Natural killer cell (primary cell): Measurements from ENCODE around the gene PPP1R15B. TPM values are rescaled to one million over a fixed set of nuclear protein-coding genes. Genes with fewer than 3 reads are reported as not detected.
A peak's percentile ranks its signal among the peaks of the same experiment; 100 is the strongest.

Experiments used
- ATAC-seq, 3 donors: fragments of 150-1000 bp in 2 of 3; fragments of 200-7000 bp in 1 of 3; cut with Tn5 transposase; 1 replicate in 1 of 3; 2 replicates in 2 of 3; pipeline ENCODE4 v1.10.0; 2021; ENCODE audit warnings: mild to moderate bottlenecking in 2 of 3, moderate library complexity in 2 of 3
- DNase-seq, 2 donors: peaks; one replicate each; pipeline versions ENCODE4 v3.0.0 to v3.0.0-alpha.2; 2013 to 2021; ENCODE audit warnings: mixed read lengths in 1 of 2
- H3K27ac ChIP-seq: one replicate; pipeline ENCODE4 v1.5.1; 2013; ENCODE audit warnings: mild to moderate bottlenecking, low read length
- H3K27me3 ChIP-seq: one replicate; pipeline ENCODE4 v1.6.1; 2013; ENCODE audit warnings: low read length; ENCODE audit not compliant: control insufficient read depth, insufficient read depth
- H3K36me3 ChIP-seq: one replicate; pipeline ENCODE4 v1.6.1; 2013; ENCODE audit warnings: low read length; ENCODE audit not compliant: control insufficient read depth, insufficient read depth
- H3K4me1 ChIP-seq: one replicate; pipeline ENCODE4 v1.6.1; 2013; ENCODE audit warnings: low read length; ENCODE audit not compliant: control insufficient read depth, insufficient read depth
- H3K4me3 ChIP-seq: one replicate; pipeline ENCODE4 v1.5.1; 2013; ENCODE audit warnings: low read length
- H3K9me3 ChIP-seq: one replicate; pipeline ENCODE4 v1.6.1; 2013; ENCODE audit warnings: low read length; ENCODE audit not compliant: control insufficient read depth, insufficient read depth
- H3K27ac Mint-ChIP-seq, 2 donors: one replicate each; pipeline ENCODE4 v1.8.0; 2022; ENCODE audit warnings: mild to moderate bottlenecking in 2 of 2, mixed read lengths in 2 of 2, moderate library complexity in 1 of 2
- H3K27me3 Mint-ChIP-seq, 2 donors: one replicate each; pipeline ENCODE4 v1.8.0; 2022; ENCODE audit warnings: low read depth in 2 of 2, mixed read lengths in 2 of 2
- H3K36me3 Mint-ChIP-seq: one replicate; pipeline ENCODE4 v1.8.0; 2022; ENCODE audit warnings: mixed read lengths
- H3K4me1 Mint-ChIP-seq, 2 donors: one replicate each; pipeline ENCODE4 v1.8.0; 2022; ENCODE audit warnings: mixed read lengths in 2 of 2
- H3K4me3 Mint-ChIP-seq: one replicate; pipeline ENCODE4 v1.8.0; 2022; ENCODE audit warnings: mild to moderate bottlenecking, moderate library complexity, mixed read lengths
- H3K9me3 Mint-ChIP-seq, 2 donors: one replicate each; pipeline ENCODE4 v1.8.0; 2022; ENCODE audit warnings: mixed read lengths in 2 of 2
- CTCF ChIP-seq: fragments of 200-600 bp; IDR thresholded peaks from one replicate; pipeline ENCODE4 v1.8.0; 2022; ENCODE audit warnings: antibody characterized with exemption
- WGBS: methylation state at CpG from one replicate; pipeline ENCODE4 v1.1.7; 2013; ENCODE audit warnings: missing lambda C conversion rate; ENCODE audit not compliant: insufficient coverage; 5-methylcytosine and 5-hydroxymethylcytosine counted together
- intact Hi-C: fragments of 100-400 bp; cut with micrococcal nuclease; formaldehyde crosslinking; loops from one replicate; pipeline ENCODE4 v1.14.2; 2022
- total RNA-seq, 4 donors: library from RNA; stranded (reverse); fragments of 120-200 nt in 1 of 4; gene quantifications; one replicate each; pipeline versions ENCODE4 v1.2.3 to v1.2.4, GENCODE V29; 2013 to 2022

PPP1R15B gene
- total RNA-seq, 3 donors from 2014 or later (not counting 1 experiment from before 2014, with no cell fraction given) = 174 to 236 (median 222) TPM

DNA sequence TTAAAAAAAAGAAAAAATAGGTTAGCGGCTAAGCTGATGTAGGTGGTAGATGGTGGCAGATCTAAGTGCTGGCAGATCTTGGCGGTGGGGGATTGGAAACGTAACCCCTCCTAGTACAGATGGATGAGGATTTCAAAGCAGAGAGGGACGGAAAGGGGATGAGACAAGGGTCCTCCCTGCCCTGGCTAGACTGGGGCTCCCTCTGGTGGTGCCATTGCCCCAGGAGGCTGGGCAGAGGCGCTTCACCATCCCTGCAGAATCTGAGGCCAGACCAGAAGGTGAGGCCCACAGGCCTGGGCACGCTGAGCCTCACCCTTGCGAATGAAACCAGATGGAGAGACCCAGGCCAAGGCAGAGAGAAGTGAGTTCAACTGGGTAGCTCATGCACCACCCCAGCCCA, 44.9 kb downstream of the PPP1R15B start:
- H3K36me3 Mint-ChIP-seq = no peaks in the 10 kb centered on the region
- Histone ChIP-seq H3K4me3 (no peak overlapping the region), H3K4me1 (peaks cover 14% of the 10 kb centered on the region), H3K36me3 (no peaks in the 10 kb centered on the region), H3K9me3 (no peaks in the 10 kb centered on the region), H3K27ac (no peak overlapping the region), H3K27me3 (no peaks in the 10 kb centered on the region)
- H3K27me3 Mint-ChIP-seq = peaks cover 0 to 2% of the 10 kb centered on the region in 2 donors
- no peak for ATAC-seq
- H3K4me1 Mint-ChIP-seq = peaks cover 14 to 20% of the 10 kb centered on the region in 2 donors
- TF ChIP-seq CTCF = no peak
- no peak overlapping the region for H3K4me3 Mint-ChIP-seq
- H3K9me3 Mint-ChIP-seq = no peaks in the 10 kb centered on the region
- no peak overlapping the region for H3K27ac Mint-ChIP-seq
- DNase-seq = no peak
- intact Hi-C loops = no loop called here
- 91% methylated on average over 7 of the region's 7 CpGs for WGBS

- intact Hi-C loops = loop anchor here (1.0 kb wide), 4 partner anchors 105 to 502 kb away; partner anchors contain the start of gene SNRPE
- no peaks in the 10 kb centered on the region for H3K36me3 Mint-ChIP-seq
- WGBS = under 1% methylated on average over 27 of the region's 27 CpGs
- Histone ChIP-seq H3K9me3 (no peaks in the 10 kb centered on the region), H3K27ac (no peak overlapping the region), H3K36me3 (no peaks in the 10 kb centered on the region), H3K4me3 (peak overlapping the region; percentile 43), H3K4me1 (peaks cover 14% of the 10 kb centered on the region), H3K27me3 (peaks cover 3% of the 10 kb centered on the region)
- H3K27ac Mint-ChIP-seq = peak overlapping the region in 1 of 2 donors; percentile 60
- peak; percentile 89 for TF ChIP-seq CTCF
- peaks cover 0 to 7% of the 10 kb centered on the region in 2 donors for H3K27me3 Mint-ChIP-seq
- H3K4me1 Mint-ChIP-seq = peaks cover 8 to 13% of the 10 kb centered on the region in 2 donors
- H3K4me3 Mint-ChIP-seq = peak overlapping the region; percentile 61
- peak; percentile 91 to 98 (median 96) for ATAC-seq
- no peaks in the 10 kb centered on the region for H3K9me3 Mint-ChIP-seq
- DNase-seq = peak; percentile 55 to 91
Measured at GRCh38 chr1:204363335-204364114, 48.1 kb downstream of the PPP1R15B start.

- Mint-ChIP-seq H3K27ac (peak overlapping the region in 1 of 2 donors; percentile 60), H3K27me3 (peaks cover 0 to 7% of the 10 kb centered on the region in 2 donors), H3K36me3 (no peaks in the 10 kb centered on the region), H3K4me3 (peak overlapping the region; percentile 61), H3K9me3 (no peaks in the 10 kb centered on the region), H3K4me1 (peaks cover 8 to 13% of the 10 kb centered on the region in 2 donors)
- no peaks in the 10 kb centered on the region for H3K36me3 ChIP-seq
- peak overlapping the region; percentile 43 for H3K4me3 ChIP-seq
- WGBS = 55% methylated on average over 11 of the region's 11 CpGs
- peaks cover 14% of the 10 kb centered on the region for H3K4me1 ChIP-seq
- DNase-seq = no peak
- intact Hi-C loops = loop anchor here (1.0 kb wide), 4 partner anchors 105 to 502 kb away; partner anchors contain the start of gene SNRPE
- H3K27ac ChIP-seq = no peak overlapping the region
- H3K9me3 ChIP-seq = no peaks in the 10 kb centered on the region
- H3K27me3 ChIP-seq = peaks cover 3% of the 10 kb centered on the region
- TF ChIP-seq CTCF = no peak
- no peak for ATAC-seq
Measured at GRCh38 chr1:204362984-204363334, 48.7 kb downstream of the PPP1R15B start.
